Hippocampal formation (tissue), 2 donors: Measurements from ENCODE around the gene NUFIP1.
"Not testable (repeated sequence)": the region's sequence is repeated elsewhere in the genome, so short reads cannot be mapped to it uniquely, and the experiment has no call there.

Source experiments
- DNase-seq, 2 donors: peaks; one replicate each; lab custom pipeline; 2025; lab: John Stamatoyannopoulos, UW

NUFIP1 gene

DNA sequence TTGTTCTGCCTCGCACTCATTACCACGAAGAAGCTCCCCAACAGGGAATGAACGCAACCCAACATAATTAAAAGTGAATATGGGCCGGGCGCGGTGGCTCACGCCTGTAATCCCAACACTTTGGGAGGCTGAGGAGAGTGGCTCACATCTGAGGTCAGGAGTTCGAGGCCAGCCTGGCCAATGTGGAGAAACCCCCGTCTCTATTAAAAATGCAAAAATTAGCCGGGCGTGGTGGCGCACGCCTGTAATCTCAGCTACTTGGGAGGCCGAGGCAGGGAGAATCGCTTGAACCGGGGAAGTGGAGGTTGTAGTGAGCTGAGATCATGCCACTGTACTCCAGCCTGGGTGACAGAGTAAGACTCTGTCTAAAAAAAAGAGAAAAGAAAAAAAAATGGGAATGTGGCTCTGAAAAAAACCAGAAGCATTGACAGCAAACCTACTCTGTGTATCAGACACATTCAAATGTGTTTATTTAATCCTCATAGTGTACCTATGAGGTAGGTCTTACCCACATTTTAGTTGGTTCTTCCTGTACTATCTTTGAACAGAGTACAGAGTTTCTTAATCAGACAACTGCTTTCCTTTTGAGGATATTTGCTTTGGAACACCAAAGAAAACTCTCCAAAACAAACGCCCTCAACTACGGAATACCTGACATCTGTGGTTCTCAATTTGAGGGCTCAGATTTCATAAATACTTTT lies 70.0 kb downstream of the NUFIP1 start:
- DNase-seq, result no peak

DNA sequence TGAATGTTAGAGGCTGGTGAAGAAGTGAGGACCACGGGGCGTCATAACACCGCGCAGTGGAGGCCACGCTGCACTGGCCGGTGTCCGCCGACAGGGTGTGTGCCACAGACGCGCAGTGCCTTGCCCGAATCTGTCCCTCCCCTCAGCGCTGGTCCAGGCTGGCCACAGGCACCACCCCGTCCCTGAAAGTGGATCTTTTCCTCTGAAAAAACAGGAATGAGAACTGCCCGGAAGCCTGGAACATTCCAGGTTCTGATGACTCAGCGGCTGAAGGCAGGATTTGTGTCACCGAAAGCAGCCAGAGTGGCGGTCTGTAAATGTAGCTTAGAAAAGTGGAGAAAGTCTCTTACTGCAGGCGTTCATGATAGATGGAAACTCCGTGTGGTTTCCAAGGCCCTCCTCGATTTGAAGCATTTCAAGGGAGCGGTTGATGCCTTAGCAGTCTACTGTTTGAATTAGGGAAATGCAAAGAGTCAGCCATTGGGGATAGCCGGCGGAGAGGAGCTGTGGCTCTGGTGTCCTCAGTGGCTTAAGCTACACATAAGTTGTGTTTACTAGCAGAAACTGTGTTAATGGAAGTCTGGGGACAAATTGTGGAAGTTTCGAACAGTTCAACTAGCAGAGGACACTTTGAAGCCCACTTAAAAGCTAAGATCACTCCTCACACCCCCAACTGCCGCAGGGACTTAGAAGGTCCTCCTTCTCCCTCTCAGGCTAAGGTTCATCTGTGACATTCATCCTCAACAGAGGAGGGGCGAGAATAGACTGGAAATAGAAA lies 70.8 kb downstream of the NUFIP1 start:
- DNase-seq, result peak; percentile 83 to 91

DNA sequence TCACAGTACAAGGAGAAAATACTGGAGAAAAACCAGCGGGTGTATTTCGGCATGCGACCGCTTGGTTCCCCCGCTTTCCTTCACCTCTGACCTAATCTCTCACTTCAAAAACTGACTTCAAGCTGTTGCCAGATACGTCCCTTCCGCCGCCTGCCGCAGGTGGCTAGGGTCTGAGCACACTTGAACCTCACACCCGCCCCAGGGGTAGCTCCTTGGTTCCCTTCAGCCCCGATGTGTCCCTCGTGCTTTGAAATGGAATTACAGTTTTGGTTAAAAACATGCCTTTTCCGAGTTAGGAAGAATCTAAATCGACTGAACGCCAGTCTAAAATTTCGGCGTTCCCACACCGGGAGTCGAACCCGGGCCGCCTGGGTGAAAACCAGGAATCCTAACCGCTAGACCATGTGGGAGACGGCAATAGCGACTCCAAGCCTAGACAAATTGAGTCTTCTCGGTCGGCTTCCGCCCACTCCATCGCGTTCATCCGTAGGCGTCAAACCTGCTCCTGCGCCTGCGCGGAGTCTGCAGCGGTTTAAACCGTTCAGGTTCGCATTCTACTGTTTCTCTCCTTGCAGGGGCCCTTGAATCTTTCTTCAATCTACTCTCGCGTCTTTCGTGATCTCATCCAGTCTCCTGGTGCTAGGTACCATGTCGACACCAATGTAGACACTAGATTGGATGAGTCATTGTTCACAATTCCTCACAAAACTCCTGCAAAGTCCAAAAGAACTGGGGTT lies 71.5 kb downstream of the NUFIP1 start:
- DNase-seq, result peak; percentile 90 to 97

DNA sequence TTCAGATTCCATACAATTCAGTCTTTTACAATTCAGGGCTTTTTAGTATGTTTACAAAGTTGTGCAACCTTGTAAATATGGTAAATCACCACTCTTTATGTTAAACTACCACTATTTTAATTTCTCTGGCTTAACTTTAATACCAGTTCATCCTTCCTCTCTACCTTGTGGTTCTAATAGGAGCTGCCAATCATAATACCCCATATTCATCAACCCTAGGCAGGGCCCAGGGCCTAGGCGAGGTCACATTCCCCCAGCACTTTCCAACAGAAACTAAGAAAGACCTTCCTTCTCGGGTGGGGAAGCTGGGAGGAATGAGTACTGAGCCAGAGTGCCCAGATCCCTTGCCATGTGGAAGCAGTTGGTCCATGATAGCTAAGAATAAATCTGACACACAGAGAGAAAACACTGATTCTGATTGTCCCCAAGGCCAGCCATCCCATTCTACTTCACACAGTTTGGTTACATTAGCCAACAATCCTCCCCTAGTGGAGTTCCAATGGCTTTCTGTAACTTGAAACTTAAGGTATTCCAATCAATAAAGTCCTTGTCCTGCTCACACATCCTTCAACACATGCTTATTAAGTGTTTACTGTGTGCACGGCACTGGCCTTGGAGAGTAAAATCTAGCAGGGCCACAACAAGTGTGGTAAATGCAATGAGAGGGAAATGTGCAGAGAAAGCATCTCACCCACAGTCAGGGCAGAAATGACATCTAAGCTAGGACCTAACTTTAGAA lies 76.8 kb downstream of the NUFIP1 start:
- no peak for DNase-seq

DNA sequence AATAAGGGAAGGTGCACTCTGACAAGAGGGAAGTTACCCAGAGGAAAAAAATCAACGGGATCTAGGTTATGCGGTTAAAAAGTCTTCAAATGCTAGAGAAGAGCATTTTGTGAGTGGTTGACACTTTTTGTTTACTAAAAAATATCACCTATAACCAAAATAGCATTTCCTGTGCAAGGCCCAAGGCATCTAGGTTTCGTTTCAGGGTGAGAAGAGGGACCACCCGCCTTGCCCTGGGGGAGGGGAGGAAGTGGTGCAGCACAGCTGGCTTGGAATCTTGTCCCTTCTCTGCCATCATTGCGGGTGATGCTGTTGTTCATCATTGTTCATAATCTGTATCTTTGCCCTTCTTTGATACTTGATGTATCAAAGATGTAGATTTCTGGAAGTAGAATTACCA lies 80.6 kb downstream of the NUFIP1 start:
- DNase-seq, result no peak

DNA sequence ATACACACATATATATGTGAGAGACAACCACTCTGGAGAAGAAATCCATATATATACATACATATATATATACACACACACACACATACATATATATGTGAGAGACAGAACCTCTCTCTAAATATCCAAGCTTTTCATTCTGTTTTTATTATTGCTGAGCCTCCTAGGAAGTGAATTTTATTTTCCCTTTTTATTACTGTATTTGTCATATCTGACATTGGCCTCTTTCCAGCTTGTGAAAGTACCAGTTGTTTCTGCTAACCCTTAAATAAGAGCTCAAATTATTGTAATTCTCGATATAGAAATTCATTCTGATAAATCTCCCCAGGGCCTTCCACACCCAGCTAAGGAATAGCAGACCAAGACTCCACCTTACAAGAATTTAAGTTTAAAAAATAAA lies 81.0 kb downstream of the NUFIP1 start:
- no peak for DNase-seq

DNA sequence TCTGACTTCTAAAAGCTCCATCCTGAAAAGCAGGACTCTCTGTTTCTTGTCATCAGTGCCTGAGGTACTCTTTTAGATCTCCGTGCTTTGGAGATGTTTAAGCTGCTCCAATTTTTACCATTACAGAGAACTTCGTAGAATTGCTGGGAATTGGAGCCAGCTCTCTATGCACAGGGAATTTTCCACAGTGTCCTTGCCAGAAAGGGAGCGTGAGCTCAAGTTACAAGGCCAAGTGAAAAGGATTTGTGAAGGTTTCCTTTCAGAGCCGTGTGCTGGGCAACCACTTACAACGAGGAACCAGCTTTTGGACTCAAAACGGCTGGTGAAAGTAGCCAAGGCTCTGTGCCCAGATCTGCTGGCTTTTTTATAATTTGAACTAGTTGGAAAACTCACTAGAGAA lies 82.6 kb downstream of the NUFIP1 start:
- peak; percentile 26 to 68 for DNase-seq

DNA sequence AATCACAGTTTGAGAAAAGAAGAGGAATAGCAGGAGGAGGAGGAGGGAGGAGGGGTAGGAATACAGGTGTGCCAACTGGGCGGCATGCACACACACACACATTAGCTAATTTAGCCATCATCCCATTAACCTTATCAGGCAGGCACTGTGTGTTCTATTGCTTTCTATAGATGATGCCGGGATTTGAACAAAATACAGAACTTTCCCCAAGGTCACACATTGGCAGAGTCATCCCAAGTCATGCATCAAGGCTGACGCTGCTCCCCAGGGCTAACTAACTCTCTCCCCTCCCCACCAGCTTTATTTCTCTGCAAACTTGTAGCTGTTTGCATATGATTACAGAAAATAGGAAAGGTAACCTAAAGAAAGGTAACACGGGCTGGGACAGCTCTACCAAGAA lies 83.0 kb downstream of the NUFIP1 start:
- DNase-seq, result no peak

DNA sequence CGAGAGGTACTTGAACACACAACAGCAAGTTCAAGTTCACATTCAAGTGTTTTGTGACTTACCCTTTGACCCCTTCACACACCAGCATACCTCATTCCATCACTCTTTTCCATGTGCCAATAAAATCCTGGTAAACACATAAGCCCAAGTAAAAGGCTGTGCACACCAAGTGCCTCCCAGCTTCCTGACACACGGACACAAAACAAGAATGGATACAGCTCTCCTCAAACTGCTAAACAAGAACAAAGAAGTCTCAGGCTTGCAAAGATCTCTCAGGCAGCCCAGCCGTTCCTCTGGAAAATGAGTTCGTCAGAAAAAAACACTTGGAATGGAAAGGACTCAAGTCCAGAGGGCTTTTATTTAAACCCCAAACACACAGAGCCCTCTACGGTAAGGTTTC lies 83.7 kb downstream of the NUFIP1 start:
- no peak for DNase-seq

DNA sequence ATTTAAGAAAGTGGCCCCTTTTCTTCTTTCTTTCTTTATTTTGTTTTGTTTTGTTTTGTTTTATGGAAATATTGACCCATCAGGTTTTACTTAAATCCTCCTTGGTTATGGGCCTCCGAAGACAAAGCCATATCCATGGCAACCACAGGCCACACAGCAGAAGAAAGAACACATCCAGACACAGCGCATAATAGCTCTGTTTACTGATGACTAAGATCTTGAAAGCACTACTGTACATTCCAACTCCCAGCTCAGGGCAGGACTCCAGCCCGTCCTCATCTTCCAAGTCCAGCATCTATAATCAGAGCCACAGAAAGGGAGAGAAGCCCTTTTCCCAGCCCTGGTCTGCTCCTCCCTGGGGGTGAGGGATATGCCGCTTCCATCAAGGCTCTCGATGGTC lies 84.3 kb downstream of the NUFIP1 start:
- peak; percentile 5 to 49 for DNase-seq

DNA sequence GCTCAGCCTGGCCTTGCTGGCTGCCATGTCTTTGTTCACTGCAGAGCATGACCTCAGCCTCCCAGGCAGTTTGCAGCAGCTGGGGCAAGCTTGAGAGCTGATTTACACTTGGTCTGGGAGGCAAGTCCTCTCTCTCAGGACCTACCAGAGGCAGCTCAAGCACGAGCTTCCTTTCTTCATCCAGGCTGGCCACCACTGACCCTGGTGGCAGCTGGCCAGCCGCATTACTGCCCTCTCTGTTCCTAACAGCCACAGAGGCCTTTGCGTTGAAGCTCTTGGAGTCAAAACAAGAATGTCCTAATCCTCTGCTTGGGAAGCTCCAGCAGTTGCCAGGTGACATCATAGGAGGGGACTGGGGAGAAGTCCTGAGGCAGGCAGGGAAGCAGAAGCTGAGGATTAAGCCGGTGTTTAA lies 85.7 kb downstream of the NUFIP1 start:
- DNase-seq, result peak; percentile 40 to 45

DNA sequence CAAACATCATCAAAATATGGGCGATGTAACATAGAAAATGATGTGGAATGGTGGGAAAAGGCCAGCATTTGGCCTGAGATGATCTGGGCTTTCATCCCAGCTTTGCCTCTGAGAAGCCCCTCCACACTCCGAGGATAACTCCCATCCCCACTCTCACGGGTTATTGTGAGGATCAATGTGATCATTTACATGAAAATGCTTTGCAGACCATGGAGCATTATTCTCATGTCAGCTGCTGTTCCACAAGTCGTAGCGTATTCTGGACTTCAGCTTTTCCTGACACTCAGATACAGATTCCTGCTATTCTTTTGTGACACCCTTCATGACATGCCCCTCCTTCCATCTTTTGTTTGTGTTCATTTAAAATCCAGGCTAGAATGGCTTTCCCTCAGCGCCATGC lies 86.5 kb downstream of the NUFIP1 start:
- DNase-seq, result no peak

DNA sequence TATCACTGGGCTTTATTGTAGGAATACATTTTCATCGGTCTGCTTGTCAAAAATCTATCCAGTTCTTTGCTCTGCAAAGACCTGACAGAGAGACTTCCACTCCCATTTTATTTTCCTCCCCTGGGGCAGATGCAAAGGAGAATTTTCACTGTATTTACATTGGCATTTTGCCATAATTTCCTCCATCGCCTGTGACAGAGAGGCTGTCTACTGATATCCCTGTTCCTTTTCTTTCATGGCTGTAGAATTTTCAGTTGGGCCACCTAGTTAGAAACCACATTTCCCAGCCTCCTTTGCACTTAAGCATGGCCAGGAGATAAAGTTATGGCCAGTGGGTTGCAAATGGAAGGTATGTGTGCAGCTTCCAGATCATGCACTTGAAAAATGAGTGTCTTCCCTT lies 89.3 kb downstream of the NUFIP1 start:
- DNase-seq, result no peak

DNA sequence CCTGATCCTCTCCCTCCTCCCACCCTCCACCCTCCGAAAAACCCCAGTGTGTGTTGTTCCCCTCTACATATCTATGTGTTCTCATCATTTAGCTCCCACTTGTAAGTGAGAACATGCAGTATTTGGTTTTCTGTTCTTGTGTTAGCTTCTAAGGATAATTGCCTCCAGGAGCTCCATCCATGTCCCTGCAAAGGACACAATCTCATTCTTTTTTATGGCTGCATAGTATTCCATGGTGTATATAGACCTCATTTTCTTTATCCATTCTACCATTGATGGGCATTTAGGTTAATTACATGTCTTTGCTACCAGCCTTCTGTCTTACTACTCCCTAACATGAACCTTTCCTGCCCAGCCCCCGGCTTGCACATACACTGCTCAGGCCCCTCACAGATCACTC lies 91.0 kb downstream of the NUFIP1 start:
- DNase-seq, result not testable (repeated sequence)

DNA sequence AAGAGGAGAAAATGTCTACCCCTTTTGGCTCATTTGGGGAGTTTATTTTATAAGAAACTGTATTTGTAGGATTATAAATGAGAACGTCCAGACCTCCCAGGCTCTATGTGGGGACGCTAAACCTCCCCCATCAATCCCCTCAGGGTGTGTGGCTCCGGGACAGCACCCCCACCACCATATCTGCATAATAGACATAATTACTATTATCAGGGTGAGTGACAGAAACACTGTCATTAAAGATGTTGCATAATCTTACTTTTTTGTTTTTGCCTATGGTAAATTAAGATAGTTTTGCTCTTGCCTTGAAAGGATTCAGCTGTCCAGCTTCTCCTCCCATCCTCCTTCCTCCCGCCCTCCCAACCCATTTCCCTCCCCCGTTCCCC lies 93.3 kb downstream of the NUFIP1 start:
- DNase-seq, result no peak

DNA sequence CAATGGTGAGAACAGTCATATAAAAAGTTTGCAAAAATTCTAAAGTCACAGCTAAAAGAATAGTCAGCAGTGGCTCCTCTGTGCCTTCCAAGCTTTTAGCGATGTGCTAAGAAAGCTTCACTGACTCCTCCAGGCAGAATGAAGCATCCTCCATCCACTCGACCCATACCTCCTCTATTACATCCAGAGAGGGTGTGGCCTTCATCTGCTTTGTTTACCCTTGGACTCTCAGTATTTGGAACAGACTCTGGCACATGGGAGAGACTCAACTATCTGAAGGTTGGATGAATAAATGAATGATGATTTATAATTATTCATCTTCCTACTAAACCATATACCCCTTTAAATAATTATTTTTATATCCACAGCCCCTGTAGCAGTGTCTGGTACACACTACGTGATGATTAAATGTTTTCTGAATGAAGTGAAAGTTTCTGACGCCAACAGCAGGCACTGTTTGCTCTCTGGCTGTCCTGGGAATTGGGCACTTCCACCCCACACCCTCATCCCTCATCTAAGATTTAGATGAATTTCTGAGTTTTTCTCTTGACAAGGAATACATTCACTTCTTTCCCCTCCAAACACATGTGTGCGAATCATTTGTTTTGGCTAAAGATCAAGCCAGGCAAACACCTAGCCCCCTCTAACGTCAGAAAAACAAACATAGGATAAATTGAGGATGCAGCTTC lies 93.9 kb downstream of the NUFIP1 start:
- no peak for DNase-seq

DNA sequence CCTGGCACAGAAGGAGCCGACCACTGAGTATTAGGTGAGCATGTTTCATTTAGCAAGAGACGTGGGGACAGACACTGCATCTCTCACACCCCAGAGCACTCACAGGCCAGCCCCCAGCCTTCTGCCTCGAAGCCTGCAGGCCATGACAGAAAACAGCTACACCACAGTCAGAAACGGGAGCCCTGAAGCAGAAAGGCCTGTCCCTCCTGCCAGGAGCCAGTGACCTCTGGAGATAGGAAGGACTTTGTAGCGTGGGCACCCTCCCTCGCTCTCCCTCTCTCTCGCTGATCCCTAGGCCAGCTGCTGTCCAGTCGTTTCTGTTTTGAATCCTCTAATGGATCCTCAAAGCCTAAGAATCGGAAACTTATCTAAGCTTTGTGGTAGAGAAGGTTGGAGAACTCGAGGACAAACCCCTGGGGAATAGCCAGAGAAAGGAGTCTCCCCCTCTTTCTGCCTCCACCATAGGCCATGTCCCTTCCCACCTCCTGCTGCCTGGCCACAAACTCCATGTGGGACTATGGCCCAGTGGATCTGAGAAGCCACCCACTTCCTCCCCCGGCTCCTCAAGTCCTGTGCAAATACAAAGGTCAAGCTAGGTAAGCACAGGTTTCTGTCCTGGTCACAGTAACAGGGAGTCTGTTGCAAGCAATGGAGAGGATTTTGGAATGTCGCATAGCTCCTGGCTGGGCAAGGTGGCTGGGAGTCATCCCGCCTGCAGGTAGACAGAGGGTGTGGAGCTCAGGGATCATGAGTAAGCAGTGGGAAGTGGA lies 95.1 kb downstream of the NUFIP1 start:
- no peak for DNase-seq
